OCI-LY3 (cell line): ENCODE results near the gene FADS3.

ENCODE experiments used
- H2AFZ ChIP-seq: fragments of 200-600, 300-600 bp; shearing (Covaris generic); 2 replicates; pipeline ENCODE4 v1.6.0; 2014; ENCODE audit warnings: antibody characterized with exemption, low read depth, low read length
- H3K27ac ChIP-seq: fragments of 200-600, 300-600 bp; sonication (generic); 2 replicates; pipeline ENCODE4 v1.5.1; 2014; ENCODE audit warnings: mild to moderate bottlenecking, low read length, moderate library complexity, mixed read lengths
- H3K27me3 ChIP-seq: fragments of 200-600, 300-600 bp; sonication (generic); 2 replicates; pipeline ENCODE4 v1.6.1; 2014; ENCODE audit warnings: low read depth, low read length, mixed read lengths
- H3K36me3 ChIP-seq: fragments of 200-600, 300-600 bp; sonication (generic); replicated peaks from 2 replicates; pipeline ENCODE3; 2014; ENCODE audit warnings: low read depth, low read length, mixed read lengths
- H3K4me1 ChIP-seq: fragments of 300-600, 200-600 bp; sonication (generic); 2 replicates; pipeline ENCODE4 v1.6.1; 2014; ENCODE audit warnings: low read length, mixed read lengths
- H3K4me2 ChIP-seq: fragments of 200-600, 300-600 bp; sonication (generic); 2 replicates; pipeline ENCODE4 v1.6.1; 2014; ENCODE audit warnings: low read length, mixed read lengths
- H3K4me3 ChIP-seq: fragments of 300-600, 200-600 bp; sonication (generic); 2 replicates; pipeline ENCODE4 v1.5.1; 2014; ENCODE audit warnings: antibody characterized with exemption, mild to moderate bottlenecking, low read length, moderate library complexity
- H3K79me2 ChIP-seq: fragments of 300-600, 200-600 bp; shearing (Covaris generic); 2 replicates; pipeline ENCODE4 v1.6.1; 2014; ENCODE audit warnings: mild to moderate bottlenecking, low read length, mixed read lengths
- H3K9ac ChIP-seq: fragments of 300-600, 200-600 bp; shearing (Covaris generic); 2 replicates; pipeline ENCODE4 v1.6.0; 2014; ENCODE audit warnings: mild to moderate bottlenecking, low read length, moderate library complexity
- H3K9me3 ChIP-seq: fragments of 200-600, 300-600 bp; shearing (Covaris generic); 2 replicates; pipeline ENCODE4 v1.6.1; 2014; ENCODE audit warnings: low read length, mixed read lengths; ENCODE audit not compliant: insufficient read depth
- H4K20me1 ChIP-seq: fragments of 200-600, 300-600 bp; sonication (generic); 2 replicates; pipeline ENCODE4 v1.6.1; 2016; ENCODE audit warnings: low read length, mixed read lengths; ENCODE audit not compliant: insufficient read depth
- CTCF ChIP-seq: fragments of 200-600, 300-600 bp; sonication (generic); IDR thresholded peaks from 2 replicates; pipeline ENCODE4 v1.5.1; 2014; ENCODE audit warnings: antibody characterized with exemption, low read length, low read depth
- EZH2phosphoT487 ChIP-seq: fragments of 200-600 bp; shearing (Covaris generic); IDR thresholded peaks from 2 replicates; pipeline ENCODE4 v1.6.1; 2018; ENCODE audit warnings: antibody characterized with exemption, mixed run types, low read depth

The FADS3 gene

GRCh38 chr11:61928606-61929005 is 37.3 kb upstream of the FADS3 start:
- TF ChIP-seq CTCF (no peak), EZH2phosphoT487 (no peak)
- no peak overlapping the region for H3K9ac ChIP-seq

GRCh38 chr11:61927501-61927900 is 36.2 kb upstream of the FADS3 start:
- Histone ChIP-seq H4K20me1 (no peaks in the 10 kb centered on the region), H3K9me3 (no peaks in the 10 kb centered on the region), H3K36me3 (no peaks in the 10 kb centered on the region), H3K27ac (no peak overlapping the region), H3K9ac (no peak overlapping the region), H3K79me2 (no peaks in the 10 kb centered on the region), H3K27me3 (peaks cover 8% of the 10 kb centered on the region; the same call in 1 of the 2 replicates), H3K4me2 (no peak overlapping the region), H3K4me1 (no peaks in the 10 kb centered on the region), H3K4me3 (no peak overlapping the region), H2AFZ (no peak overlapping the region)
- TF ChIP-seq CTCF (no peak), EZH2phosphoT487 (no peak)

More at GRCh38 chr11:61928606-61929005, 37.3 kb upstream of the FADS3 start:
- Histone ChIP-seq H2AFZ (no peak overlapping the region), H3K27me3 (peaks cover 8% of the 10 kb centered on the region; the same call in 1 of the 2 replicates), H3K79me2 (no peaks in the 10 kb centered on the region), H3K4me2 (no peak overlapping the region), H3K36me3 (no peaks in the 10 kb centered on the region), H3K9me3 (no peaks in the 10 kb centered on the region), H3K4me3 (no peak overlapping the region), H4K20me1 (no peaks in the 10 kb centered on the region), H3K4me1 (no peaks in the 10 kb centered on the region), H3K27ac (no peak overlapping the region)

DNA sequence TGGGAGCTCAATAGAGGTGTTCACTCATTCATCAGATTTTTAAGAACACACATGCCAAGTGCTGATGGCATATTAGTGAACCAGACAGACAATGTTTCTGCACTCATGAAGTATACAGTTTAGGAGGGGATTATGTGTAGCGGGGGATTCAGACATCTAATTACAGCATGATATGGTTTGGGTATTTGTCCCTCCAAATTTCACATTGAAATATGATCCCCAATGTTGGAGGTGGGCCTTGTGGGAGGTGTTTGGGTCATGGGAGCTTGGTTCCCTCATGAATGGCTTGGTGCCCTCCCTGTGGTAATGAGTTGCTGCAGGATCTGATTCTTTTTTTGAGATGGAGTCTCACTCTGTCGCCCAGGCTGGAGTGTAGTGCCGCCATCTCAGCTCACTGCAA is 34.9 kb upstream of the FADS3 start:
- H3K36me3 ChIP-seq: no peaks in the 10 kb centered on the region
- no peaks in the 10 kb centered on the region for H3K79me2 ChIP-seq
- H3K4me3 ChIP-seq: no peak overlapping the region
- TF ChIP-seq EZH2phosphoT487 (no peak), CTCF (no peak)
- no peak overlapping the region for H3K9ac ChIP-seq
- no peak overlapping the region for H3K4me2 ChIP-seq
- no peak overlapping the region for H2AFZ ChIP-seq
- H3K4me1 ChIP-seq: no peaks in the 10 kb centered on the region
- peaks cover 4% of the 10 kb centered on the region; the same call in 1 of the 2 replicates for H3K27me3 ChIP-seq
- H4K20me1 ChIP-seq: no peaks in the 10 kb centered on the region
- H3K9me3 ChIP-seq: no peaks in the 10 kb centered on the region
- no peak overlapping the region for H3K27ac ChIP-seq

GRCh38 chr11:61925736-61926135 is 34.4 kb upstream of the FADS3 start:
- Histone ChIP-seq H2AFZ (no peak overlapping the region), H3K27me3 (no peaks in the 10 kb centered on the region), H4K20me1 (no peaks in the 10 kb centered on the region), H3K79me2 (no peaks in the 10 kb centered on the region), H3K9ac (no peak overlapping the region), H3K27ac (no peak overlapping the region), H3K4me3 (no peak overlapping the region), H3K4me1 (no peaks in the 10 kb centered on the region), H3K9me3 (no peaks in the 10 kb centered on the region), H3K4me2 (no peak overlapping the region), H3K36me3 (no peaks in the 10 kb centered on the region)
- TF ChIP-seq EZH2phosphoT487 (no peak), CTCF (no peak)
